Testis (tissue), 2 donors: Measurements from ENCODE around the gene GRIP1.

ENCODE experiments used
- POLR2A ChIP-seq: fragments of 450-650 bp; IDR thresholded peaks from one replicate; pipeline ENCODE4 v1.6.1; 2017; ENCODE audit warnings: antibody characterized with exemption, mild to moderate bottlenecking, moderate library complexity
- TF ChIP-seq, protein P1 (sequence below), 3 experiments: fragments of 450-650 bp in 2 of 3; fragments of 200-600 bp in 1 of 3; sonication (generic) in 1 of 3; IDR thresholded peaks; one replicate each; pipeline ENCODE4 v1.5.1; 2016 to 2019; ENCODE audit warnings: antibody characterized with exemption in 3 of 3, mild to moderate bottlenecking in 2 of 3, moderate library complexity in 1 of 3

DNA sequence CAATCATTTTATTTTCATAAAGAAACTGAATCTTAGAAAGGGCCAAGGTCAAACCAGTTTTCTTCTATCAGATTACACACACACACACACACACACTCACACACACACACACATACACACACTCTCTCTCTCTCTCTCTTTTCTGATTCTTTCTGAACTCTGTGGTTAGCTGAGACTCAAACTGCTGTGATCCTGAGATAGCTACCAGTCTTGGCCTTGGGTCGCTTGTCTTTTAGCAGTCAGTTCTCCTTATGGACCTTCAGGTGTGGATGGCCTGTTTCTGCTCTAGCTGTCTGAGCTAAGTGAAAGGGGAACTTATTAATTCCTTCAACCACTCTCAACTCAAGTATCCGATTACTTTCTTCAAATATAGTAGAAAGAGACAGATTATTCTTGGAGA is 145.1 kb downstream of the GRIP1 start:
- TF ChIP-seq, protein P1, sequence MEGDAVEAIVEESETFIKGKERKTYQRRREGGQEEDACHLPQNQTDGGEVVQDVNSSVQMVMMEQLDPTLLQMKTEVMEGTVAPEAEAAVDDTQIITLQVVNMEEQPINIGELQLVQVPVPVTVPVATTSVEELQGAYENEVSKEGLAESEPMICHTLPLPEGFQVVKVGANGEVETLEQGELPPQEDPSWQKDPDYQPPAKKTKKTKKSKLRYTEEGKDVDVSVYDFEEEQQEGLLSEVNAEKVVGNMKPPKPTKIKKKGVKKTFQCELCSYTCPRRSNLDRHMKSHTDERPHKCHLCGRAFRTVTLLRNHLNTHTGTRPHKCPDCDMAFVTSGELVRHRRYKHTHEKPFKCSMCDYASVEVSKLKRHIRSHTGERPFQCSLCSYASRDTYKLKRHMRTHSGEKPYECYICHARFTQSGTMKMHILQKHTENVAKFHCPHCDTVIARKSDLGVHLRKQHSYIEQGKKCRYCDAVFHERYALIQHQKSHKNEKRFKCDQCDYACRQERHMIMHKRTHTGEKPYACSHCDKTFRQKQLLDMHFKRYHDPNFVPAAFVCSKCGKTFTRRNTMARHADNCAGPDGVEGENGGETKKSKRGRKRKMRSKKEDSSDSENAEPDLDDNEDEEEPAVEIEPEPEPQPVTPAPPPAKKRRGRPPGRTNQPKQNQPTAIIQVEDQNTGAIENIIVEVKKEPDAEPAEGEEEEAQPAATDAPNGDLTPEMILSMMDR (IDR thresholded peaks at IDR 0.05), result no peak
- TF ChIP-seq POLR2A, result no peak
